HepG2 (cell line): ENCODE results near the gene ABCB8. TPM values are rescaled to one million over a fixed set of nuclear protein-coding genes. Genes with fewer than 3 reads are reported as not detected.

Experiments
- CREM ChIP-seq, 2 experiments: sonication (generic) in 1 of 2; formaldehyde crosslinking in 1 of 2; IDR thresholded peaks; 2 replicates each; pipeline versions ENCODE4 v1.4.0 to v1.6.1; 2016 to 2020; ENCODE audit warnings: antibody characterized with exemption in 1 of 2, mild to moderate bottlenecking in 1 of 2, missing genetic modification reagents in 1 of 2
- DNMT1 ChIP-seq: sonication (generic); formaldehyde crosslinking; IDR thresholded peaks from 2 replicates; pipeline ENCODE4 v1.5.1; 2020; ENCODE audit warnings: mild to moderate bottlenecking, missing genetic modification reagents
- FOSL1 ChIP-seq: sonication (generic); formaldehyde crosslinking; IDR thresholded peaks from 2 replicates; pipeline ENCODE4 v1.9.0; 2021; ENCODE audit warnings: missing genetic modification reagents, borderline replicate concordance
- FOXA1 ChIP-seq, 2 experiments: fragments of 450-650 bp in 1 of 2; sonication (generic) in 1 of 2; formaldehyde crosslinking in 1 of 2; IDR thresholded peaks; 2 replicates each; pipeline versions ENCODE4 v1.4.0 to v1.6.1; 2016 to 2020; ENCODE audit warnings: missing genetic modification reagents in 1 of 2
- KAT7 ChIP-seq: IDR thresholded peaks from 2 replicates; pipeline ENCODE4 v1.6.1; 2018; ENCODE audit warnings: borderline replicate concordance, missing compliant biosample characterization
- KAT8 ChIP-seq: IDR thresholded peaks from 2 replicates; pipeline ENCODE4 v1.6.1; 2016; ENCODE audit warnings: missing genetic modification reagents, missing compliant biosample characterization
- NR2F2 ChIP-seq: IDR thresholded peaks from 2 replicates; pipeline ENCODE4 v1.6.1; 2012; ENCODE audit warnings: low read depth, inconsistent platforms, borderline replicate concordance
- POLR2A ChIP-seq, 2 experiments: IDR thresholded peaks; 2 replicates each; pipeline ENCODE4 v1.6.1; 2011; ENCODE audit warnings: low read depth in 2 of 2, low read length in 2 of 2, mild to moderate bottlenecking in 1 of 2, moderate library complexity in 1 of 2; ENCODE audit not compliant: insufficient read depth in 1 of 2
- POLR2G ChIP-seq: fragments of 200-400 bp; formaldehyde crosslinking; IDR thresholded peaks from 2 replicates; pipeline ENCODE4 v1.6.1; 2018; ENCODE audit warnings: mild to moderate bottlenecking, low read depth, low read length, moderate library complexity
- RELA ChIP-seq: sonication (generic); formaldehyde crosslinking; IDR thresholded peaks from 2 replicates; pipeline ENCODE4 v1.4.0; 2020; ENCODE audit warnings: missing genetic modification reagents
- RFXAP ChIP-seq: sonication (generic); formaldehyde crosslinking; IDR thresholded peaks from 2 replicates; pipeline ENCODE4 v1.4.0; 2020; ENCODE audit warnings: missing genetic modification reagents, borderline replicate concordance
- SMYD3 ChIP-seq: sonication (generic); formaldehyde crosslinking; IDR thresholded peaks from 2 replicates; pipeline ENCODE4 v1.8.1; 2023; ENCODE audit warnings: mild to moderate bottlenecking, missing genetic modification reagents
- TAF15 ChIP-seq: fragments of 200-400 bp; formaldehyde crosslinking; IDR thresholded peaks from one replicate; pipeline ENCODE4 v1.6.1; 2018; ENCODE audit warnings: mild to moderate bottlenecking, low read depth, low read length; ENCODE audit not compliant: poor library complexity, severe bottlenecking
- U2AF2 ChIP-seq: fragments of 200-400 bp; formaldehyde crosslinking; IDR thresholded peaks from 2 replicates; pipeline ENCODE4 v1.6.1; 2017; ENCODE audit warnings: low read depth, mild to moderate bottlenecking, low read length
- ZBTB21 ChIP-seq: sonication (generic); formaldehyde crosslinking; IDR thresholded peaks from 2 replicates; pipeline ENCODE4 v1.4.0; 2020; ENCODE audit warnings: missing genetic modification reagents
- ZMYM4 ChIP-seq: sonication (generic); formaldehyde crosslinking; IDR thresholded peaks from 2 replicates; pipeline ENCODE4 v1.8.1; 2023; ENCODE audit warnings: mild to moderate bottlenecking, missing genetic modification reagents
- ZNF24 ChIP-seq: fragments of 450-650 bp; IDR thresholded peaks from 2 replicates; pipeline ENCODE4 v1.6.1; 2017; ENCODE audit warnings: antibody characterized with exemption, mild to moderate bottlenecking
- ZNF3 ChIP-seq: IDR thresholded peaks from 2 replicates; pipeline ENCODE4 v1.7.0; 2017; ENCODE audit warnings: inconsistent platforms
- ZNF343 ChIP-seq: sonication (generic); formaldehyde crosslinking; IDR thresholded peaks from 2 replicates; pipeline ENCODE4 v1.4.0; 2020; ENCODE audit warnings: mild to moderate bottlenecking, missing genetic modification reagents
- ZNF441 ChIP-seq: sonication (generic); formaldehyde crosslinking; IDR thresholded peaks from 2 replicates; pipeline ENCODE4 v1.7.0; 2021; ENCODE audit warnings: missing genetic modification reagents, borderline replicate concordance
- ZNF577 ChIP-seq: sonication (generic); formaldehyde crosslinking; IDR thresholded peaks from 2 replicates; pipeline ENCODE4 v1.4.0; 2020; ENCODE audit warnings: mild to moderate bottlenecking, low read depth, missing genetic modification reagents, borderline replicate concordance
- ZNF619 ChIP-seq: sonication (generic); formaldehyde crosslinking; IDR thresholded peaks from 2 replicates; pipeline ENCODE4 v1.4.0; 2020; ENCODE audit warnings: mild to moderate bottlenecking, missing genetic modification reagents
- ZNF777 ChIP-seq: sonication (generic); formaldehyde crosslinking; IDR thresholded peaks from 2 replicates; pipeline ENCODE4 v1.4.0; 2020; ENCODE audit warnings: missing genetic modification reagents
- polyA plus RNA-seq, 8 experiments: library from polyadenylated mRNA; depleted of rRNA in 3 of 8; stranded (reverse) in 7 of 8; unstranded in 1 of 8; fragments of >200 nt; fragmentation: Illumina TruSeq in 4 of 8; extraction: Trizol in 4 of 8; gene quantifications; 2 replicates each; pipeline versions ENCODE4 v1.2.1 to v1.2.3, GENCODE V29; 2011 to 2016; ENCODE audit warnings: low read depth in 4 of 8, missing spikeins in 1 of 8, mixed read lengths in 1 of 8; ENCODE audit not compliant: insufficient read depth in 1 of 8
- total RNA-seq, 5 experiments: library from RNA; depleted of rRNA; stranded (reverse); fragments of >200 nt; fragmentation: Illumina TruSeq; extraction: Trizol; gene quantifications; 2 replicates each; pipeline ENCODE4 v1.2.3, GENCODE V29; 2016; ENCODE audit warnings: low read depth in 1 of 5
- TF ChIP-seq, protein P1 (sequence below): sonication (generic); formaldehyde crosslinking; IDR thresholded peaks from 2 replicates; pipeline ENCODE4 v1.5.1; 2020; ENCODE audit warnings: missing genetic modification reagents, mild to moderate bottlenecking, borderline replicate concordance
- TF ChIP-seq, protein P2 (sequence below): sonication (generic); formaldehyde crosslinking; IDR thresholded peaks from 2 replicates; pipeline ENCODE4 v1.5.1; 2020; ENCODE audit warnings: mild to moderate bottlenecking, missing genetic modification reagents, moderate library complexity

The ABCB8 gene
- total and polyA plus RNA-seq, 2 of the 13 experiments (the other 11 are each of a cell fraction or from before 2014, with no cell fraction given): 6.6 to 16.7 TPM

GRCh38 chr7:151062399-151063211, 34.4 kb downstream of the ABCB8 start (continued):
- peak; percentile 62; the same call in 1 of the 2 replicates for TF ChIP-seq KAT8
- TF ChIP-seq, protein P1, sequence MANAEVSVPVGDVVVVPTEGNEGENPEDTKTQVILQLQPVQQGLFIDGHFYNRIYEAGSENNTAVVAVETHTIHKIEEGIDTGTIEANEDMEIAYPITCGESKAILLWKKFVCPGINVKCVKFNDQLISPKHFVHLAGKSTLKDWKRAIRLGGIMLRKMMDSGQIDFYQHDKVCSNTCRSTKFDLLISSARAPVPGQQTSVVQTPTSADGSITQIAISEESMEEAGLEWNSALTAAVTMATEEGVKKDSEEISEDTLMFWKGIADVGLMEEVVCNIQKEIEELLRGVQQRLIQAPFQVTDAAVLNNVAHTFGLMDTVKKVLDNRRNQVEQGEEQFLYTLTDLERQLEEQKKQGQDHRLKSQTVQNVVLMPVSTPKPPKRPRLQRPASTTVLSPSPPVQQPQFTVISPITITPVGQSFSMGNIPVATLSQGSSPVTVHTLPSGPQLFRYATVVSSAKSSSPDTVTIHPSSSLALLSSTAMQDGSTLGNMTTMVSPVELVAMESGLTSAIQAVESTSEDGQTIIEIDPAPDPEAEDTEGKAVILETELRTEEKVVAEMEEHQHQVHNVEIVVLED (CRISPR knock-in tag): peak; percentile 69
- peak; percentile 80 for TF ChIP-seq POLR2G
- TF ChIP-seq POLR2A (IDR thresholded peaks at IDR 0.05; ENCODE audit: insufficient read depth in 1 of 2, low read depth in 2 of 2, low read length in 2 of 2): peak in 1 of 2 experiments; percentile 81; a peak in 2 of 4 replicates
- TF ChIP-seq ZNF441 (CRISPR knock-in tag): no peak
- TF ChIP-seq FOXA1 (IDR thresholded peaks at IDR 0.05): no peak
- peak; percentile 7; the same call in 1 of the 2 replicates for TF ChIP-seq FOXA1 (CRISPR knock-in tag; IDR thresholded peaks at IDR 0.05)
- no peak for TF ChIP-seq U2AF2
- TF ChIP-seq RFXAP (CRISPR knock-in tag): no peak
- TF ChIP-seq DNMT1: no peak
- TF ChIP-seq ZNF777 (CRISPR knock-in tag): no peak
- TF ChIP-seq CREM (IDR thresholded peaks at IDR 0.05): peak; percentile 50; the same call in 1 of the 2 replicates
- TF ChIP-seq CREM (CRISPR knock-in tag; IDR thresholded peaks at IDR 0.05): no peak
- no peak for TF ChIP-seq ZNF577 (CRISPR knock-in tag)
- no peak for TF ChIP-seq KAT7
- no peak for TF ChIP-seq ZNF343 (CRISPR knock-in tag)
- TF ChIP-seq ZMYM4: peak; percentile 56; the same call in 1 of the 2 replicates
- no peak for TF ChIP-seq ZBTB21 (CRISPR knock-in tag)
- TF ChIP-seq RELA (CRISPR knock-in tag): no peak
- TF ChIP-seq ZNF24: 0 out of 2 replicates have a peak, but pooled peaks have one; percentile 27
- no peak for TF ChIP-seq FOSL1 (CRISPR knock-in tag)
- TF ChIP-seq ZNF3: no peak
- TF ChIP-seq, protein P2, sequence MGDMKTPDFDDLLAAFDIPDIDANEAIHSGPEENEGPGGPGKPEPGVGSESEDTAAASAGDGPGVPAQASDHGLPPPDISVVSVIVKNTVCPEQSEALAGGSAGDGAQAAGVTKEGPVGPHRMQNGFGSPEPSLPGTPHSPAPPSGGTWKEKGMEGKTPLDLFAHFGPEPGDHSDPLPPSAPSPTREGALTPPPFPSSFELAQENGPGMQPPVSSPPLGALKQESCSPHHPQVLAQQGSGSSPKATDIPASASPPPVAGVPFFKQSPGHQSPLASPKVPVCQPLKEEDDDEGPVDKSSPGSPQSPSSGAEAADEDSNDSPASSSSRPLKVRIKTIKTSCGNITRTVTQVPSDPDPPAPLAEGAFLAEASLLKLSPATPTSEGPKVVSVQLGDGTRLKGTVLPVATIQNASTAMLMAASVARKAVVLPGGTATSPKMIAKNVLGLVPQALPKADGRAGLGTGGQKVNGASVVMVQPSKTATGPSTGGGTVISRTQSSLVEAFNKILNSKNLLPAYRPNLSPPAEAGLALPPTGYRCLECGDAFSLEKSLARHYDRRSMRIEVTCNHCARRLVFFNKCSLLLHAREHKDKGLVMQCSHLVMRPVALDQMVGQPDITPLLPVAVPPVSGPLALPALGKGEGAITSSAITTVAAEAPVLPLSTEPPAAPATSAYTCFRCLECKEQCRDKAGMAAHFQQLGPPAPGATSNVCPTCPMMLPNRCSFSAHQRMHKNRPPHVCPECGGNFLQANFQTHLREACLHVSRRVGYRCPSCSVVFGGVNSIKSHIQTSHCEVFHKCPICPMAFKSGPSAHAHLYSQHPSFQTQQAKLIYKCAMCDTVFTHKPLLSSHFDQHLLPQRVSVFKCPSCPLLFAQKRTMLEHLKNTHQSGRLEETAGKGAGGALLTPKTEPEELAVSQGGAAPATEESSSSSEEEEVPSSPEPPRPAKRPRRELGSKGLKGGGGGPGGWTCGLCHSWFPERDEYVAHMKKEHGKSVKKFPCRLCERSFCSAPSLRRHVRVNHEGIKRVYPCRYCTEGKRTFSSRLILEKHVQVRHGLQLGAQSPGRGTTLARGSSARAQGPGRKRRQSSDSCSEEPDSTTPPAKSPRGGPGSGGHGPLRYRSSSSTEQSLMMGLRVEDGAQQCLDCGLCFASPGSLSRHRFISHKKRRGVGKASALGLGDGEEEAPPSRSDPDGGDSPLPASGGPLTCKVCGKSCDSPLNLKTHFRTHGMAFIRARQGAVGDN: peak; percentile 86
- TF ChIP-seq TAF15: no peak
- no peak for TF ChIP-seq SMYD3
- no peak for TF ChIP-seq NR2F2
- TF ChIP-seq ZNF619: no peak
